HL-60/S4 treated with phorbol 12-myristate 13-acetate at 8.2 ng/mL for 4 days and 3 days (cell line): ENCODE results near the gene ITGB1.

Experiments used
- in situ Hi-C: fragments of 300-500 bp; cut with MboI; formaldehyde crosslinking; loops from 2 replicates; pipeline ENCODE4 v1.15.0; 2022; ENCODE audit warnings: low sequenced_read_pairs

Gene ITGB1

DNA sequence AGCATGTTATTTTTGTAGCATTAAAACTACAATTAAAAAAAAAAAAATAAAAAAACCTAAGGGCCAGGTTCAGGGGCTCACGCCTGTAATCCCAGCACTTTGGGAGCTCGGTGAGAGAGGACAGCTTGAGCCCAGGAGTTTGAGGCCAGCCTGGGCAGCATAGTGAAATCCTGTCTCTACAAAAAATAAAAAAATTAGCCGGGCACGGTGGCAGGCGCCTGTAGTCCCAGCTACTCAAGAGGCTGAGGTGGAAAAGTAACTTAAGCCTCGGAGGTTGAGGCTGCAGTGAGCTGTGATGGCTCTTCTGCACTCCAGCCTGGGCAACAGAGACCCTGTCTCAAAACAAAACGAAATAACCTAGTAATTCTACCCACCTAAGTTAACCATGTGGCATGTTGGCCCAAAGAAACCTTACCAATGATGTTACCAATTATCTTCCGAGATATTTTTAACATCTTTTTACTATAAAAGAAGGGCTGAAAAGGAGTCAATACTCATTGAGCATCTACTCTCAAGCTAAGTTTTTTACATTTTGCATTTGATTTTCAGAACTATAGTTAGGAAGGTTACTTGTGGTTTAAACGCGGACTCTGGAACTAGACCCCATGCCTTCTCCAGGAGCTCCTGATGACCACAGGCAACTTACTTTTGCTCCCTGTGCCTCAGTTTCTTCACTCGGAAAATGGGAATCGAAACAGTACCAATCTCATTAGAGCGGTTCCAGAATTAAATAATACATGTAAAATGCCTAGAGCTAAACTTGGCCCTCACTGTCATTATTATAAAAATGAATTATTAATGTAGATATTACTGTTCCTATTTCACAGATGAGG lies 1.4 kb downstream of the ITGB1 start:
- in situ Hi-C loops: loop anchor here (10.0 kb wide), 1 partner anchor 48 kb away; no protein-coding TSS in a partner anchor

DNA sequence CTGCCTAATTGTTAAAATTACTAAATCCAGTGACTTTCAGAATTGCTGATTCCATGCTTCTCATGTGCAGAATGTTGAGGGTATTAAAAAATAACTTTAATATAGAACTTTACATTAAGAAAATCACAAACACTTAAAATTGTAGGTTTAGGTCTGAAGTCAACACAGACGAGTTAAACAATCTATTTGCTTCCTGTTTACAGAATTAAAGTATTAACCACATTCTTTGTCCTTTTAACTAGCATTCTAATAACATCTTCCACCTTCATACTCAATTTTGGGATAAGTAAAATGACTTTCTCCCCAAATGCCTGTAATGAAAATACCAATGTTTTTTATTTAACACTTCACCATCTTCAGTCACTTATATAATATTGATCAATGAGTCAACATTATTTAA lies 2.2 kb downstream of the ITGB1 start:
- in situ Hi-C loops: loop anchor here (10.0 kb wide), 1 partner anchor 49 kb away; no protein-coding TSS in a partner anchor

DNA sequence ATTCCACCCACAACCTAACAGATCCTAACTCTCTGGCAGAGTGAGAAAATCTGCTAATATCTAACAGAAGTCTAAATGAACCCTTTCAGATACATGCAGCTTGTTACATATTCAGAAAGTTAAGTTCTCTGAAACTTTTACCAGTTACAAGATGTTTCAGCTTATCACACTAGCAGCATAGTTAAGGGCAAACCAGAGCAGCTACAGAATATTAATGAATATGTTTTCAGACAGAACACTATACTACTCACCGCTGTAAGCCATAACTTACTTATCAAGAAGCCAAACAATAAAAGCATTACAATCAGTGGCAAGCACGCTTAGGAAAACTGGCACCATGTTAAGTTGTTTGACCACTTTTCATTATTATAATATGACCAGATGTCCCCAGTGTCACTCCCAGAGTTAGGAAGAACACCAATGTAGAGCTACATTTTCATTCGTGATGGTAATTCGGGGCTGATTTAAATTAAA lies 2.7 kb downstream of the ITGB1 start:
- in situ Hi-C loops: loop anchor here (10.0 kb wide), 1 partner anchor 49 kb away; no protein-coding TSS in a partner anchor

DNA sequence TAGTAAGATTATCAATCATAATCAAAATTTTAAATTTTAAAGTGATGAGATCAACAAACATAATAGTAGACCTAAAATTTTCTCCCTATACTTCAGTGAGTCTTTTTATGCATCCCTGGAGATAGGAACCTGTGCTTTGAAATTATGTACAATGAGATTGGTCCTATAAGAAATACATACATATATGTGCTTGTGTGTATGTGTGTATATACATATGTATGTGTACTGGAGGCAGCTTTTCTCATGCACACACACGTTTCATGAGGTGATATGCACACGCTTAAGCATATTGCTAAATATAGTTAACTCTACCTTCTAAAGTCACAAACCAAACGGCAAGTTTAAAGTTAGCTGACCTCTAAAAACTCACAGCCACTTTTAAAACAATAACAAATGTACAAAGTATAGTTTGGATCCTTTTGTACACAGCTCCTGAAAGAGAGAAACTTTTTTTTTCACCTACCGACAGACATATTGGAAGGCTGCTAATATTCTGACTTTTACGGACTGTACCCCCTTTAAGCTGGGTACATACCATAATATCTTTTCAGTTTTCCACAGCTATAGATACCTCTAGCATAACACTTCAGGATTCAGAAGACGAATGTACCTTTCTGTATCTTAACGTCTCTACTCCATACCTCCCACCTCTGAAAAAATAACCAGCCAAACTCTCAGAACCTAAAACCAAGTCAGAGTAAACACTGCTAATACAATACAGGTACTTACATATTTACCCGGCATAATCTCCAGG lies 3.3 kb downstream of the ITGB1 start:
- in situ Hi-C loops: loop anchor here (10.0 kb wide), 1 partner anchor 50 kb away; no protein-coding TSS in a partner anchor

DNA sequence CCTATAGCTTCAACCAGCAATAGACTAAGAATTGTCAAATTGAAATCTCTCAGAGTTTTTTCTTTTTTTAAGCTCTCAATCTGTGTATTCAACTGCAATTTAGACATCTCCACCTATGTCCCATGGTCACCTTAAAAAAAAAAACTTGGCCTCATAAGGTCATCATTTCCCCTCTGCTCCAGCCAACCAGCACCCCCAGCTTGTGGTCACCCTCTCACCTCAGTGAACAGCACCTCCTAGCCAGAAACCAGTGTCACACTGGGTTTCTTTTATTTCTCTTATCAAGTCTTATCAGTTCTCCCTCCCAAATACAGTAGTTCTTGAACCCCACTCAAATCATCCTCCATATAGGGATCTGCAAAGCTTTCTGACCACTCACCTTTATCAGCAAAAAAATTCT lies 4.0 kb downstream of the ITGB1 start:
- in situ Hi-C loops: loop anchor here (10.0 kb wide), 1 partner anchor 51 kb away; no protein-coding TSS in a partner anchor

DNA sequence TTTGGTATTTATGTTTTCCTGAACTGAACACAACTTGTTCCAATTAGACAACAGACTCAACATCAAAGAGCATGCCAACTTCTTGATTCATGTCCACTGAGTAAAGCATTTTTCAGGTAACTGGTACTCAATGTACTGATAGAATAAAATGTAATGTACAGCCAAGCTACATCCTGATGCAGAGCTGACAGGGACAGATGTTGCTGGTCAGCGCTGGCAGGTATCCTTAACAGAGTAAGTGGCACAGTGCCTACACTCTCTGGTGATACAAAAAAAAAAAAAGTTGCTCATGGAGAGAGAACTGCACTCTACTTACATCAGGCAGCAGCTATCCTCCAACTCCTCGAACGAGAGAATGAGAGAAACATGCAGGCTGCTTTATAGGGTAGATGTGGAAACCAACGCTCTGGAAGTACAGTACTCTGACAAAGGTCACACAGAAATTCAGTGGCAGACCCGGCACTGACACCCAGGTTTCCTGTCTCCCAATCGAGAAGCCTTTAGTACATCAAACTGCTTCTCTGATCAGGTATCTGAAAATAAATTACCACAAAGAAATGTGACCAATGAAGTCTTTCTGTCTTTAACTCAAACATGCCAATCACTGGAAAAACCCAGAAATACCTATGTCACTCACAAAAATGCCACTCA lies 4.6 kb downstream of the ITGB1 start:
- in situ Hi-C loops: loop anchor here (10.0 kb wide), 1 partner anchor 51 kb away; no protein-coding TSS in a partner anchor

DNA sequence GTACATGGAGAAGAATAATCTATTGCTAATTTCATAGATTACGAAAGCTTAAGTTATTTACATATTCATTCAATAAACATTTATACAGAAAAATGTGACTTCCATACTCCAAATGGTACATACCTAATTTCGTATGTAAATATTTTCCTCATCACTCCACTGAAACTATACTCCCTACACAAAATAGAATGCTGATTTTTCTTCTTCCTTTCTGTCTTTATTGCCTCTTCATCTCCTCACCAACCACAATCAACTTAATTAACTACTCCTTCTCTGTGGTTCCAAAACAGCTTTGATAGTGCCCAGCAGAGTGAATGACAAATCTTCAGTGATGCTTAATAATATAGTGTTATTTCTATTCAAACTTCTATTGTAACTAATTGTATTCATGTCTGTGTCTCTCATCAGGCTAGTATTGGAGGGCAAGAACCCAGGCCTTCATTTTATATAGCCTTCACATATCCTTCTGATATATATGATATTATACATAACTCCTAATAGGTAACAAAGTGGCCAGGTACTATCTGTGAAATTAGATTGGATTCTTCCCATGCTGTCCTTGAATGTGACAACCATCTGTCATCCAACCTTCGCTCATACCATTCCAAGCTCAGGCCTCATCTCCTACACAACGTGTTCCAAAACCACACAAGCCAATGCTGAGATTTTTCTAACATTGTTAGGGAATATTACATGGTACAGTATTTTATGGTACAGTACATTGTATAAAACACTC lies 5.3 kb downstream of the ITGB1 start:
- in situ Hi-C loops: loop anchor here (10.0 kb wide), 1 partner anchor 52 kb away; no protein-coding TSS in a partner anchor

DNA sequence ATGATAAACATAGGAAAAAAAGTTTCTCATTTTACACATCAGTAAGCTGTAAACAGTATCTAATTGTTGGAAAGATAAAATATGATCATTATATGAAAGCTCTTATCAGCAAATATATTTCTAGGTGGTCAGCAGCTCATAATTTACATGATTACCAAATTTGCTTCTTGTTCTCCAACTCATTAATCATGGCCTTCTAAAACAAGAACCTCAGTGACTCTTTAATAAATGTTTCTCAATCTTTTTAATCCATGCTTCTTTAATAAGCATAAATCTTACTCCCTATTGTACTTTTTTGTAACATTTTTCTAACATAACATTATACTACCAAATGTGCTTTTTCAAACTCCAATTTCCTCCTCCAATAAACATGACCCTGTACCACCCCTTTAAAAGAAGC lies 5.9 kb downstream of the ITGB1 start:
- in situ Hi-C loops: loop anchor here (10.0 kb wide), 1 partner anchor 53 kb away; no protein-coding TSS in a partner anchor

DNA sequence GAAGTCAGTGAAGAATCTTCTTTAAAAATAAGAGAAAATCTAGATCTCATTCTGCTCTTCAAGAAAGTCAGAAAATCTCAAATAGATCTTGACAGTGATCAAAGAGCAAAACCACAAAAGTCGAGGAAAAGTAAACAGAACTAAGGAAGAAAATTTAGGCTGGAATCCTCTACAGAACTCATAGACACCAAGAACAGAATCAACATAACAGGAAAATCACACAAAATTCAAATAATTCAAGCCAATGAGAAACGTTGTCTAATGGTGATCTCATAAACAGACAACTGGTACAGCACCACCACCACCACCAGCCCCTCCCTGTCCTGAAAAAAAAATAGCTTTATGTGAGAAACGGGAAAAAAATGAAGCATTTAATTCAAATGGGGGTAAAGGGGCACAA lies 6.9 kb downstream of the ITGB1 start:
- in situ Hi-C loops: loop anchor here (10.0 kb wide), 1 partner anchor 54 kb away; no protein-coding TSS in a partner anchor

DNA sequence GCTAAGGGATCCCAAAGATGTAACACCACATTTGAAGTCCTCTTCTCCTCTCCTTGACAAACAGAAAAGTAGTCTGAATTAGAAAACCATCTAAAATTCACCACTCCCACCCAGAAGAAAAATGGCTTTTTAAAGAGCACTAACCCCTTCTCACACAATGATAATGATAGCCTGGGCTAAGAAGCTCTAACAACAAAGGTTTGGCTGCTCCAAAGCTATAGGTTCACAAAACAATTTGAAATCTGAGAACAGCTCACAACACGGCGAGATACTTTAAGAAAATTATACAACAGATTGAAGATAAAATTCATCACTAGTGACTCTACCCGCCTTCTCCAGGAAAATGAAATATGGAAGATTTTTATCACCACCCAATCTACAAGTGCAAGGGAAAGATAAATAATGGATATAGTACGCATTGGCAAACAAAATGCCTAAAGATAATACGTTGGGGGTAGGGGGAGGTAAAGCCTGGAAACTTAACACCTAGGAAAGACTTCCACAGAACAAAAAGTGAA lies 7.4 kb downstream of the ITGB1 start:
- in situ Hi-C loops: loop anchor here (10.0 kb wide), 1 partner anchor 54 kb away; no protein-coding TSS in a partner anchor

DNA sequence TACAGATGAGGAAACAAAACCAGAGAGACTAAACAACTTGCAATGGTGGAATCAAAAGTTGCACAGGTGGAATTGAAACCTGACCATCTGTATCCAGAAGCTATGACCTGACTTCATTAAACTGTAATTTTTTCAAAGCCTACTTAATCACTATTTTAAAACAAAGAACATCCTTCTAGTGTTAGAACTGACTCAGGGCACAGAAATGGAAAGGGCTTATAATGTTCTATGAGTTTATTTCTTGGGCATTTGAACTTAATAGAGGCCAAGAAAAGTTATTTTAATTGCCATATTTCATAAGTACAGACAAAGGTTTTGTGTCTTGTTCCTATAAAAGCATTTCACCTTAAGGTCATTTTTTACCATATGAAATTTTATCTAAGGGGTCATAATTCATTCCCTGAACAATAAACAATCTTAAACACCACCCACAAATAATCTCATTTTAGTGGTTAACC lies 8.8 kb downstream of the ITGB1 start:
- in situ Hi-C loops: no loop called here

DNA sequence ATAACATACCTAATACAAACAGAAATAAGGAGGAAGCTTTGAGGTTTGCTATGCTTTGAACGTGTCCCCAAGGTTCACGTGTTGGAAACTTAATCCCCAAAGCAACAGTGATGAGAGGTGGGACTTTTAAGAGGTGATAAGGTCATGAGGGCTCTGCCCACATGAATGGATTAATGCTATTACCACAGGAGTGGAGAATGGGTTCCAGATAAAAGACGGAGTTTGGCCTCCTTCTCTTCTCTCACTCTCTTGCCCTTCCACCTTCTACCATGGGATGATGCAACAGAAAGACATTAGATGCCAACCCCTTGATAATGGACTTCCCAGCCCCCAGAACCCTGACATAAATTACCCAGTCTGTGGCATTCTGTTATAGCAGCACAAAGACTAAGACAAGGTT lies 9.6 kb downstream of the ITGB1 start:
- in situ Hi-C loops: no loop called here

DNA sequence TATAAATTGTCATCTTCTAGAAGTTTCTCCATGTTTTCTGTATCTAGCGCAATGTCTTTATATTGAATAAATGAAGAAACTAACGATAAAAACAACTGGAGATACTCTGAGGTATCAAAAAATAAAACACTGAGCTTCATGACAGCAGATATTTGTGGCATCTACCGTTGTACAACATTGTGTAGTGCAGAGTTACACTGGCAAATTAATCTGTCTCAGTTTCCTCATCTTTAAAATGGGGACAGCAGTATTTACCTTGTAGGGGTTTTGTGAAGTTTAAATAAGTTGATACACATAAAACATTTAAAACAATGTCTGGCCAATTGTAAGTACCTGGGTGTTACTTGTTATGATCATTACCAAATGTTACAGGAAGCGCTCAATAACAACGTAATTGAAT lies 10.4 kb downstream of the ITGB1 start:
- in situ Hi-C loops: no loop called here

DNA sequence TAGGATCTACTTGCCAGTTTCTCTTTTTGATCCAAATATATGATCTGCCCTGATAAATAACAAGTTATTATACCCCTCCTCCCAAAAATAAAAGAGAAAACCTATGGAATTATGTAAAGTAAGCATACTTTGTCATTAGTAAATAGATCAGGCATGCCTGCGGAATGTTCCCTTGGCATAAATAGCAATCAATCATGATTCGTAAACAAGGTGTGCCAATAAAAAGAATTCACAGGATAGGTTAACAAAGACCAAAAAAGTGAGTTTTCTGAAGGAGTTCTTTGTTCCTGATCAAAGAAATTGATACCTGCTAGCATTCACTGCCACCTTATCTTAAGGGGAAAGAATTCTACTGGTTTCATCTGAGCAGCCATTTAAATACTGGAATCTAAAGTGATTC lies 11.9 kb downstream of the ITGB1 start:
- in situ Hi-C loops: no loop called here

DNA sequence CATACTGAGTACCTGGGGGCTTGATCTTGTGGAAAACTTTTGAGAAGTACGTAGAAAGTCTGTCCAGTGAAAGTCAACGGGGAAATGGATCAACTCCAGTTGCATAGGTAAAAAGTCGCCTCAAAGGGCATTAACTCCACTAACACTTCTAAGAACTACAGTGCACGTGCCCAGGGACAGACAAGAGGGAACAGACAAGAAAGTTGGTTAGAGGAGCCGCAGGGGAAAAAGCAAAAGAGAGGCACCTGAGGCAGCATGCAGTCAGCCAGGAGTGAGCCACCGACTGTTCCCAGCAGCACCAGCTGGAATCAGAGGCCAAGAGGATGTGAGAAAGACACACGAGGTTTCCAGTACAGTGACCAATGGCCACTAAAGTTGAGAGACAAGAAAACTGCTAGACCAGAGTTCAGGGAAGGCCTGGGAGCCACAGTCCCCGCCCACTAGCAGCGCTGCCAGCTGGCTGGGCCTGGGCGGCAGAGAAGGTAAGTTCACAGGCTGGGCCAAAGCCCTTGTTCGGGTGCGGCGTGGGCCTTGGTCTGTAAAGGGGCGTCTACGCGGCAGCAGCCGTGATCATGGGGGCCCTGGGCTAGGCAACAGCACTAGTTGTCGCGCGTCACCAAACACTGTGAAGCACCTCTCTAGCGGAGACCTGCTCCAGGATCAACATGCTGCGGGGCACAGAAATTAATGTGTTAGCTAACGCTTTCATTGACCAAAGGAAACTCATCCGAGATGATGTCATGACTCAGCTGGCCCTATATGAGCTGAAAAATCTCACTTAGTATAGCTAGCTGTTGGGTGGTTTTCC lies 14.0 kb downstream of the ITGB1 start:
- in situ Hi-C loops: no loop called here

DNA sequence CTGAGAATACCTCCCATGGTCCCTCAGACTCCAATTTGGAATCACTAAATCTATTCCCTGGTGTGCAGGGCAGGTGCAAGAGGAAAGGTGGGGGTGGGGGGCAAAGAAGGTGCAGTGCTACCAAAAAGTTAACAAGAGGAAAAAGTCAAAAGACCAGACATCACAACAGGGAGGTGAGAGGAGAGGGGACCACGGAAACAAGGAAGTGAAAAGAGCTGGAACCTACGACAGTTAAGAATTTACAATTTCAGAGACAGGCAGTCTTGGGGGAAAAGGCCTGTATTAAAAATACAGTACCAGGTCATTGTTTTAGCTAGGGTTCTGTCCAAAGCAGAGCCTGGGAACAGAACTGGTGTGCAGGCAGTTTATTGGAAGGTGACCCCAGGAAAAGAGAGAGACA lies 14.6 kb downstream of the ITGB1 start:
- in situ Hi-C loops: no loop called here

DNA sequence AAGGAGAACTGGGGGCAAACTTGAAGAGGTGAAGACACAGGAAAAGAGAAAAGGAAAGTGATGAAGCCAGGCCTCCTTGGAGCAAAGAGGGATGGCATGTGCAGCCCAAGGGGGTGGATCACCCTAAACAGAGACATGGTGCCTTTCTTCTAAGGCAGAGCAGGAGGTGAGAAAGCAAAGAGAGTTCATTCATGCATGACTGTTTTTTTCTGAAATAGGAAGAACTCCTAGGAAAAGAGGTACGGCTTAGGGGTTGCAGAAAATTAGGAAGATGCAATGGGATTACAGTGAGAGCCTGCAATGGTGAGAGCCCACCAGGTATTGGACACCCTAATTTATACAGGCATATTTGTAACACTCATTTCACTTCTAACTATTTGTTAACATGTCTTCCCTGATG lies 15.9 kb downstream of the ITGB1 start:
- in situ Hi-C loops: no loop called here

DNA sequence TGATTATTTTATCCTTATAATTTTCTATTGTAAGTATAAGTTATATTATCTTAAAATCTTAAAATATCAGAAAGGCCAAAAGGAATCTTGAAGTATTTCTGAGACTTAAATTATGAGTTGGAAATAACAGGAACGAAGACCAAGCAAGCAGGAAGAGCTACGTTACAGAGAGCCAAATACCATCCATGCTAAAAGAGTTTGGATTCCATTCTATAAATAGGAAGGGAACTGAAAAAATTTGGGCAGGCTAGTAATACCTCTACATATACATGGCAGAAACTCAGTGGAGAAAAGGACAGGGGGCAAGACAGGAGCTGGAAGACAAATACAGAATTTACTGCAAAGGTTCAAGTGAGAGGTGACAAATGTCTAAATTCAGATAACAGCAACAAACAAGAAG lies 16.7 kb downstream of the ITGB1 start:
- in situ Hi-C loops: no loop called here
